Anterior cingulate cortex (tissue), 58 donors: ENCODE data around the gene METTL23.
"Not testable (repeated sequence)": the region's sequence is repeated elsewhere in the genome, so short reads cannot be mapped to it uniquely, and the experiment has no call there.

Source experiments
- DNase-seq, 58 donors: peaks; one replicate each; lab custom pipeline; 2025; lab: John Stamatoyannopoulos, UW

The METTL23 gene

DNA sequence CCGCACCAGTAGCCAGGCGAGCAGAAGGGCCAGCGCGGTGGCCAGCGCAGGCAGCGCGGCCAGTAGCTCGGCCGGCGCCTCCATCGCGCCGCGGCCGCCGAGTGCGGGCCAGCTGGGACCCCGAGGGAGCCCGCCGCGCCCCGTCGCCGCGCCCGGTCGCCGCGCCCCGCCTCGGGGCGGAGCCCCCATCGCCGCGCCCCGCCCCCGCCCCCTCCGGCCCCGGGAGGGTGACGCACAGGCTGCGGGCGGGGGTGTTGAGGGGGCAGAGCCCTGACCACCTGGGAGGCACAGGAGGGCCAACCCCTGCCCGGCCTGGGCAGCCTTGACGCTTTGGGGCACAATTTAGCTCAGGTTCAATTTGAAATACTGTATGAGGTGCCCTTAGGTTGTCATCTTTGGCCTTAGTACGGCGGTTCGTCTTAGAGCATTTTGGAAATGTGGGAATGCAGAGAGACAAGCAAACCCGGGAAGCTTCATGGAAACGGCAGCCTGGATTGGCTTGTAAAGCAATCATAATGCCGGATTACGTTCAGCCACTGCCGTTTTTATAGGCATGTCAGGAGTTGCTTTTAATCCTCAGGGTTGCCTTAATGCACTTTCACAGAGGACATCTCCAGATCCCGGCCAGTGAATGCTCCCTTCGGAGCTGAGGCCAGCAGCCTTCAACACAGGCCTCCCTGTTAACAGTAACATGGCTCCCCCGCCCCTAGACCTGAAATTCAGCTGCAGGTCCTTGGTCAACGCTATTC, 15.6 kb upstream of the METTL23 start, which contains the start of gene MXRA7:
MXRA7 (minus strand) TSS at position 103 of the 749 bp plus-strand sequence; CDS start at position 84, 19 bp downstream.
- peak in 49 of 58 donors; percentile 21 to 78 (median 51) for DNase-seq

DNA sequence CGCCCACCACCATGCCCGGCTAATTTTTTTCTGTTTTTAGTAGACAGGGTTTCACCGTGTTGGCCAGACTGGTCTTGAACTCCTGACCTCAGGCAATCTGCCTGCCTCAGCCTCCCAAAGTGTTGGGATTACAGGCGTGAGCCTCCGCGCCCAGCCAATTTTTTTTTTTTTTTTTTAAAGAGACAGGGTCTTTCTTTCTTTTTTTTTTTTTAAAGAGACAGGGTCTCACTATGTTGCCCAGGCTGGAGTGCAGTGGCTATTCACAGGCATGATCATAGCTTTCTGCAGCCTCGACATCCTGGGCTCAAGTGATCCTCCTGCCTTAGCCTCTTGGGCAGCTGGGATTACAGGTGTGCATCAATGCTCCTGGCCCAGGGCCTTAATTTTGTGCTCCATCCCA, 14.3 kb upstream of the METTL23 start:
- not testable (repeated sequence) for DNase-seq

DNA sequence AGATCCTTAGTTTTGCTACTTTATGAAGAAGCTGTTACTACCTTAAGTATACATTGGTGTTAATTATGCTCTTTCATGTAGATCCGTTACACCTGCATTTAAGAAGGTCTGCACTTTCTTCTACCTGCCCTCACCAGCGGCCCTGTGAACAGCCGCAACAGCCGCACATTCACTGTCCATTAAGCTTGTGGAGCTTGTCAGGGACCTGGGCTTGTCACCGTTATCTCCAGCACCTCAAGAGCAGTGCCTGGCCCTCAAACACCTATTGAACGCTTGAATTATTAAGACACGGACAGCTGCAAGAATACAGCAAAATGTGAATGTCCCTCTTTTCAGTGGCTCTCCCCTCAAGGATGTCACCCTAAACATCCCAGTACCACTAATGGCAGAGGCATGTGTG, 12.9 kb upstream of the METTL23 start:
- no peak for DNase-seq

DNA sequence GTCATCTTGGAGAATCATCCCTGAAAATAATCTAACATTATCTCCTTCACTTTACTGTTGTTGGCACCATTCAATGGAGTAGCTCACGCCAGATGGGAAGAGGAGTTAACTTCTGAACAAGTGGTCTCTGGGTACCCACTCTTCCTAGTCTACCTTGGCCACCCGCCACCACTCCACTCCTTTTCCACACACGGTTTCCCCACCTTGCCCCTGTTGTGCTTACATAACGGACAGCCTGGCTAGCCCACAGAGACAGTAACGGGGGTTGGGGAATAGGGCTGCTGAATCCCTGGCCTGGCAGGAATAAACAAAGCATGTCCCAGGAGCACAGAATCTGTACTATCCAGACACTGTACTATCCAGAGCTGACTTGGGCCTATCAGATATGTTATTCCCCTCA, 12.3 kb upstream of the METTL23 start:
- DNase-seq: no peak

DNA sequence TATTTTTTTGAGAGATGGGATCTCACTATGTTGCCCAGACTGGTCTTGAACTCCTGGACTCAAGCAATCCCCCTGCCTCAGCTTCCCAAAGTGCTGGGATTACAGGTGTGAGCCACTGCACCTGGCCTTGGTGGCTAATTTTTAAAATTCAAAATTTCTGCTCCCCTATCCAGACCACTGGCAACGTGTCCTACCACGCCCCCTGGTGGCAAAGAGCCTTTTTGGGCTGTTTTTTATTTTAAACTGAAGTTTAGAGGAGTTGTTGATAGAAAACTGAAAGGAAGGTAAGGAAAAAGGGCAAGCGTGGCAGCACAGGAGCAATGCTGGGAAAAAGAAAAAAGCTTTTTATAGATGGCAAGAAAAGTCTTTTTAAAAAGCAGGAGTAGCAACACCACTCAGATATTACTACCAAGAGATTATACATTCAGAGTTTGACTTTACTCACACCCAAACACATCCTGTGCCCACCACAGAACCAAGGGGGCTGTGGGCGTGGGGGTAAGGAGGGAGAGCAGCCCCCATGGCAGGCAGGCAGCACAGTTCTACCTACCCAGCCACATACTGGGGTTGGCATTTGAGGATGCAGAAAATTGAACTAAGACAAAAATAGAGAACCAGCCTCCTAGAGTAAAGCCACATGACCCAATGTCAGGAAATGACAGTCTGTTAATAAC, 11.7 kb upstream of the METTL23 start:
- DNase-seq: peak in 32 of 58 donors; percentile 12 to 85 (median 26)

DNA sequence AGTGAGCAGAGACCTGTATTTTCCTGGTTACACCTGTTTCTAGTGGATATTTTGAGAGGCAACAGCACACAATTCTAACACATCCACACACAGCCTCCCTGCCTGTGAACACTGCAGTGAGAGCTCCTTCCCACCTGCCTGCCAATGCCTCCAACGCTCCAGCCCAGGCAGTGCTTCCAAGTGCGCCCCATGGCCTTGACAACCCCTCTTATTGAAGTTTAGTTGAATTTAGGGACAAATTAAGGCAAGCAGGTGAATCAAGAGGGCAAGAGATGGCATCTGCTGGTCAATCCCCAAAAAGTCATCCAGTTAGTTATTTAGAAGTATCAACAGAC, 11.2 kb upstream of the METTL23 start:
- no peak for DNase-seq

DNA sequence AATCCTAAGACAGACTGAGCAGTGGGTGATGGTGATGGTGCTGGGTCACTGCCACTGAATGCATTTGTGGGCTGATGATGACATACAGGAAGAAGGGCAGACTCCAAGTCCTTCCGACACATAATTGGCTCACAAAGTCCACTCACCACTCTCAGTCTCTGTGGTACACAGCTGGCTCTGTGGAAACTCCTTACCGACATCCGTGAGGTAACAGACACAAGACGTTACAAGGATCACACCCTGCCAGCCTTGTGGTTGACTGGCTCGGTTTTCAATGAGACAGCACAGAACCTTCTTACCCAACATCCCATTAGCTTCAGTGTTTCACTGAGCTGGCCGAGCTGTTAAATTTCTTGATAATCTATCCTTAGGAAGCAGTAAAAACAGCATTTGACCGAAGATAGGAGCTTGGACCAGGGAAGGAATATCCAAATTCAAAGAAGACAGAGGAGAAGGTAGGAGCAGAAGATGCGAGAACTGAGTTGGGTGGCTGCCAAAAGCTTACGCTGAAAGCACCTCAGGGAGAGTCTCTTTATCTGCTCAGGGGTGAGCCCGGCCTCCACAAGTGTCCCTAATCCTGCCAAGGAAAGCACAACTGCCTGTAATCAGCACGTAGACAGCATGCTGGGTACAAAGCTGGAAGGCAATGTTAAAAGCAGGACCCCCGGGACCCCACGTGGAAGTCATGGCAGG, 10.3 kb upstream of the METTL23 start:
- peak in 4 of 58 donors; percentile 17 to 57 (median 30) for DNase-seq

DNA sequence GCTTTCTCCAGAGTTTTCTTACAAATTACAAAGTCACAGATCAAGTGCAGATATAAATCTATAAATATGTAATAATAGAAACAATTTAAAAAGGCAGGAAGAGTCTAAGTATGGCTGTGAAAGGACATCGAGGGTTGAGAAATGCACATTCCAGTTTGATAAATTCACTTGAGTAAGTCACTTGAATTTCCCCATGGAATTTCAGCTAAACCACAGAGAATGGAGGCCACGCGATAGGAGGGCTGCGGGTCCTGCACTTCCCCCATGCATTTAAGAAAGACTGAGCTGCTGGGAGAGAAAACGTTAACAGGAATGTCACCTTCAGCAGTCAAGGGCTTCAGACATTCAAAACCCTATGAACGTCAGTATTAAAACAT, 9.8 kb upstream of the METTL23 start:
- no peak for DNase-seq

DNA sequence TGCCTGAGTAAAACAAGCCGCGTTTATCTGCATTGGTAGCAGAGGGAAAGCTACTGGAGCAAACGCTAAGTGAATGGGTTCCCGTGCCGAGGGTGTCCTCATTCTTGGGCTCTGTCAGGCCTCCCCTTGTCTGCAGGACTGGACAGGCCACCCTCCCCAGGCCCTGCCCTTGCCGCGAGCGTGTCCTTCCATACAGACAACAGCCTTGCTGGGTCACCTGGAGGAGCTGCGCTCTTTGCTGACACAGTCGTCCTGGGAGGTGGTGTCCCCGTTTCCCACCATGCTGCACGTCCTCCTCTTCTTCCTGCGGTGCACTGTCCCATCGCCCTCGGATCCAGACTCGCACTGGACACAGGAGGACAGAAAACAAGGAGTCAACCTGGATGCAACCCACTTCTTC, 8.1 kb upstream of the METTL23 start:
- DNase-seq: no peak

DNA sequence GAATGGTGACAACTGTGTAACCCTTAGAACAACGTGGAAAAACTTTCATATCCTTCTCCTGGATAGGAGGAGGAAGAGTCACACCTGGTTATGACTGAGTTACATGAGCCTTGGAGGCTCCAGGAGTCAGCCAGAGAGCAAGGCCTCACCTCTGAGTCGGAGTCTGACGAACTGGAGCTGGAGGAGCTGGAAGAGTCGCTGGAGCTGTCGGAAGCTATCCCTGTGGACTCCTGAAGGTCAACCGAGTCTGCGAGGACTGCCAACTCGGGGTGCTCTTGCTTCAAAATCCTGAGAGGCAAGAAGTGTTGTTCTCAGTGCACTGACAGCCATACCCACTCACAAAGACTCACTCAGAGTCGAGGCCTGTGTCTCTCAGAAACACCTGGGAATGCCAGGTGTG, 6.4 kb upstream of the METTL23 start:
- DNase-seq: no peak

DNA sequence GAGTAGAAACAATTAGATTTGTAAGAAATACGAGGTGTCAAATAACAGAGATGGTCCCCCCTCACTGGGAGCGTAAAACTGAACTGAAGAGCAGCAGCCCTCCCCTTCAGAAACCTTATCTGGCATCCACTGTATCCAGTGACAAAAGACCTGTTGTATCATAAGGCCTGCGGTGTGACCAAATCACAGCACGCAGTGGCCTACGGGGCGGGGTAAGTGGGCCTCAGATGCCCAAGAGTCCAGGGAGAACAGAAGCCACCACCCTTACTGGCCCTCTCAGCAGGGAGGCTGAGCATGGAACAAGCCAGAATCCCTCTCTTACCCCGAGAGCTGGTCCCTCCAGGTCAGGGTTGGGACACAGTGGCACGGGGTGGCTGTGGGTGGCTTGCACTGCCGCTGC, 5.7 kb upstream of the METTL23 start:
- no peak for DNase-seq

DNA sequence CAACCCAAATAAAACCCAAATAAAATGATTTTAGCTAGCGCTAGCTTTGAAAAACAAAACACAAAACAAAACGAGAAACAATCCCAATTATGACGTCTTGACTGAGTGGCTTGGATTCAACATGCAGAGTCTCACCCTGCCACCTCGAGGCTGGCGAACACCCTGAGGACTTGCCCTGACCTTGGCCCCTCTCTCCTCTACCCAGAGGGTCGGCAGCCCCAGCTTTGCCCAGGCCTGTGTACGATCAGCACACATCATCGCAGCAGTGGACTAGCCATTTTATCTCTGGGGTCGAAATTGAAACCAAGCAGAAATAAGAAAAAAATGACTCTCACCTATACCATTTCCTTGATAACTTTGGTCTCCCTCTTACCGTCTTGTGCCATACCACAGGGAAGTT, 5.2 kb upstream of the METTL23 start:
- DNase-seq: no peak

DNA sequence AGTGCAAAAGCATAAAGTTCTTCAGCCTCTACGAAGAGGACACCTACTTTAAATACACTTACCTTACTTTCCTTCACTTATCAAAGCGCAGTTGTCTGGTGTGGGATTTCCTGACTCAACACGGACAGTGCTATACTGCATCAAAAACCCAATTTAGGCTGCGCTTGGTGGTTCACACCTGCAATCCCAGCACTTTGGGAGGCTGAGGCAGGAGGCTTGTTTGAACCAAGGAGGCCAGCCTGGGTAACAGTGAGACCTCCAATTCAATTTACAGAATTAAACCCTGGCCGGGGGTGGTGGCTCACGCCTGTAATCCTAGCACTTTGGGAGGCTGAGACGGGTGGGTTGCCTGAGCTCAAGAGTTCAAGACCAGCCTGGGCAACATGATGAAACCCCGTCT, 4.4 kb upstream of the METTL23 start:
- no peak for DNase-seq

DNA sequence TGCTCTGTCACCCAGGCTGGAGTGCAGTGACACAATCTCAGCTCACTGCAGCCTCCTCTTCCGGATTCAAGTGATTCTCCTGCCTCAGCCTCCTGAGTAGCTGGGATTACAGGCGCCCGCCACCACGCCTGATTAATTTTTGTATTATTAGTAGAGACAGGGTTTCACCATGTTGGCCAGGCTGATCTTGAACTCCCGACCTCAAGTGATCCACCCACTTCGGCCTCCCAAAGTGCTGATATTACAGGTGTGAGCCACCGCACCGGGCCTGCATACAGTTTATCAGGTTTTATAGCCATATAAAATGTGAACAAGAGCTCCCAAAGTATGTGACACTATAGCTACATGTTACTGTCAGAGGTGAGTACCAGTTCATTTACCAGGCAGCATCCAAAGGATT, 3.7 kb upstream of the METTL23 start:
- not testable (repeated sequence) for DNase-seq

DNA sequence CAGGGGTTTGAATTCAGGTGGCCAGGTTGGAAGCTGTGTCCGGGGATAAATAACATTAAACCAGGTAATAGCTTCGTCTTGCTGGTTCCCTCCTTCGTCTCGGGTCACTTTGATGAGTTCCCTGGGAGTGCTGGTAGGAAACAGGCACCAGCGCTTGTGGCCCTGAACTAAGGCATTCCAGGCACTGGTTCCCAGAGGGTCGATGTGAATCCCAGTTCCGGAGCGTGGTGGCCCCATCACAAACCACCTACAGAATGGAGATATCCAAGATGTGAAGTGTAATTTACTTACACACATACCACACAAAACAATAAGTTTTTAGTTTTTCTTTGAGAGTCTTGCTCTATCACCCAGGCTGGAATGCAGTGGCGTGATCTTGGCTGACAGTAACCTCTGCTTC, 2.8 kb upstream of the METTL23 start:
- no peak for DNase-seq

DNA sequence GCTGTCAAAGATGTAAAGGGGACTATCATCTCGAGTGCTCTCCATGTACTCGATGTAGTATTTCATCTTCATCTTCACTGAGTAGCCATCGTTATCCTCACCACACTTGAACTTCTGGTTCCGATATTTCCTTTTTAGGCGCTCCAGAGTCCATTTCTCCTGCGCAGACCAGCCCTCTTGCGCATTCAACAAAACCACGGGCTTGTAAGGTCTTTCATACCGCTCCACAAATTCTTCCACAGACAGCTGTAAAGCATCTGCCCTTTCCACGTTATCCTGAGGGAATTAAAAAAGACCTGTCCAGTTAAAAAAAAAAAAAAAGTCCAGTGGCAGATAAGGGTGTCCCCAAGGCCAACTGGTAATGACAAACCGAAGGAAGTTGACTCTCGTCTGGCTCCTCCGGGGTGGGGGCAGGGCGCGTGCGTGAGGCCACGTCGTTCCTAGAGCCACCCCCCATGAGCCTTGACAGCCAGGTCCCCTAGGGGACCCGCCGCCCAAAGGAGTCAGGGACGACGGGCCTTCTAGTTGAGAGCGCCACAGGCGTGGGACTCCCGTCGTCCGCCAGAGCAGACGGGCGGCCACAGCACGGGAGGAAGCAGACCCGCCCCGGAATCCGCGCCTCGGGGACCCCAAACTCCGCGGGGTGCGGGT, 934 bp upstream of the METTL23 start:
- peak in 35 of 58 donors; percentile 22 to 73 (median 57) for DNase-seq

DNA sequence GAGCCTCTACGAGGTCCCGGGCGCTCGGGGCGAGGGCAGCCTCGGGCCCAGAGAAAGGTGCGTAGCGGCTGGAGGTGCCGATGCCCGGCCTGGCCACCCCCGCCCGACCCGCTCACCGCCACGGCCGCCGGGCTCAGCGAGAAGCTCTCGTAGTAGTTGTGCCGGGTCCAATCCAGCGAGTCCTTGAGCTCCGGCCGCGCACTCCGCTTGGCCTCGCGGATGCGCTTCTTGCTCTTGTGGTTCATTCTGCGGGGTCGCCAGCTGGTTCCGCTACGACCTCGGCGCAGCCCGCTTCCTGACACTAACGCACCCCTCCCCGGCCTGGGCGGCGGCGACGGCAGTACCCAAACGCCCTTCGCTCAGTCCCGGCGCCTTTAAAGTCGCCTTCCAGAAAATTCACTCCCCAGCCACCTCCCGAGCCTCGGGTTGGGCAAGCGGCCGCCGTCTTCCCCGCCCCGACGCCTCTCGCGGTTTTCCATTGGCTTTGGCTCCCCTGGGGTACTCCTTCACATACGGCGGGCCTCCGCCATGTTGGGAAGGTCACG, 336 bp upstream of the METTL23 start, which contains the start of gene JMJD6:
JMJD6 (minus strand) TSS at position 376 of the 545 bp plus-strand sequence; CDS start at position 245, 131 bp downstream.
- DNase-seq: peak; percentile 81 to 98 (median 96)

DNA sequence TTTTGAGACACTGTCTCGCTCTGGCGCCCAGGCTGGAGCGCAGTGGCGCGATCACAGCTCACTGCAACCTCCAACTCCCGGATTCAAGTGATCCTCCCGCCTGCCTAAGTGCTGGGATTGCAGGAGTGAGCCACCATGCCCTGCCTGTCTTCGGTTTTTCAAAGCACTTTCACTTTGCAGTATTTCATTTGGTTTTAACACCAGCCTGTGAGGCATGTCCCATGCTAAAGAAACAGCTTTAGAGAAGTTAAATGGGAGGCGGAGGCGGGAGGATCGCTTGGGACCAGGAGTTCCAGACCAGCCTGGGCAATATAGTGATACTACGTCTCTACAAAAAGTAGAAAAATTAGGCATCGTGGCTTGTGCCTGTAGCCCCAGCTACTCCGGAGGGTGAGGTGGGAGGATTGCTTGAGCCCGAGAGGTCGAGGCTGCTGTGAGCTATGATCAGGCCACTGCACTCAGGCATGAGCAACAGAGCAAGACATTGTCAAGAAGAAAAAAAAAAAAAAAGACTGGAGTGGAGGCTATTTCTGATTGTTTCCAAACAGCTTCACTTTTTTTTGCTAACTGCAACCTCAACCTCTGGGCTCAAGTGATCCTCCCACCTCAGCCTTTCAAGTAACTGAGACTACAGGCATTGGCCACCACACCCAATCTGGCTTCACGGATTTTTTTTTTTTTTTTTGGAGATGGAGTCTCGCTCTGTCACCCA, 1.3 kb downstream of the METTL23 start:
- DNase-seq: no peak

DNA sequence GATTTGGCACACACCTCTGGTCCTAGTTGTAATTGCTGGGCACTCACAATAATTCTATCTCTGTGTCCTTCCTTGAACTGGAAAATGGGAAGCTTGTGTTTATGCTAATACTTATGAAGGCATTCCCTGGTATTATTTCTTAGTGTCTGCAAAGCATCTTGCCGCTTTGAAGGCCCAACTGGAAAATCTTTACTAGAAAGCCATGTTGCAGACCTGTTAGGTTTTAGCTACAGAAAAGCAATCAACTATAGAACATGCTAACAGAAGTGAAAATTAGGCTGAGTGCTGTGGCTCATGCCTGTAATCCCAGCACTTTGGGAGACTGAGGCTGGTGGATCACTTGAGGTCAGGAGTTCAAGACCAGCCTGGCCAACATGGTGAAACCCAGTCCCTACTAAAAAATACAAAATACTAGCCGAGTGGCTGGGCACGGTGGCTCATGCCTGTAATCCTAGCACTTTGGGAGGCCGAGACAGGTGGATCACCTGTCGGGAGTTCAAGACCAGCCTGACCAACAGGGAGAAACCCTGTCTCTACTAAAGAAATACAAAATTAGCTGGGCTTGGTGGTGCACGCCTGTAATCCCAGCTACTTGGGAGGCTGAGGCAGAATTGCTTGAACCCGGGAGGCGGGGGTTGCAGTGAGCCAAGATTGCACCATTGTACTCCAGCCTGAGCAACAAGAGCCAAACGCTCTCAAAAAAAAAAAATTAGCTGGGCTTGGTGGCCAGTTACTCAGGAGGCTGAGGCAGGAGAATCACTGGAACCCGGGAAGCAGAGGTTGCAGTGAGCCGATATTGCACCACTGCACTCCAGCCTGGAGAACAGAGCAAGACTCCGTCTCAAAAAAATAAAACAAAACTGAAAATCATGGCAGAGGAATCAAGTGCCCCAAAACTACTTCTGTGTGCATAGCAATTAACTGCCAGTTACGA, 5.4 kb downstream of the METTL23 start:
- DNase-seq: not testable (repeated sequence)
